IMR-90 (cell line): ENCODE results near the gene RBPJ.

Source experiments
- BHLHE40 ChIP-seq: fragments of 150-350 bp; IDR thresholded peaks from 2 replicates; pipeline ENCODE4 v1.6.1; 2016; ENCODE audit warnings: mild to moderate bottlenecking, low read depth, low read length
- CEBPB ChIP-seq: IDR thresholded peaks from 2 replicates; pipeline ENCODE4 v1.6.1; 2012; ENCODE audit warnings: low read depth, low read length, improper control_type of control experiment
- FOS ChIP-seq: fragments of 150-350 bp; IDR thresholded peaks from 2 replicates; pipeline ENCODE4 v1.6.1; 2016; ENCODE audit warnings: low read depth, low read length
- MAFK ChIP-seq: IDR thresholded peaks from 2 replicates; pipeline ENCODE4 v1.6.1; 2012; ENCODE audit warnings: low read depth, low read length, improper control_type of control experiment
- MXI1 ChIP-seq: IDR thresholded peaks from 2 replicates; pipeline ENCODE4 v1.6.1; 2012; ENCODE audit warnings: low read depth, mild to moderate bottlenecking, low read length, moderate library complexity, borderline replicate concordance
- POLR2A ChIP-seq: IDR thresholded peaks from 2 replicates; pipeline ENCODE4 v1.6.1; 2012; ENCODE audit warnings: mild to moderate bottlenecking, low read depth, low read length
- RAD21 ChIP-seq: IDR thresholded peaks from 2 replicates; pipeline ENCODE4 v1.6.1; 2012; ENCODE audit warnings: low read length, improper control_type of control experiment
- RFX5 ChIP-seq: IDR thresholded peaks from 2 replicates; pipeline ENCODE4 v1.8.0; 2012; ENCODE audit warnings: low read depth, mild to moderate bottlenecking, low read length, moderate library complexity
- SMC3 ChIP-seq: fragments of 150-350 bp; IDR thresholded peaks from 2 replicates; pipeline ENCODE4 v1.6.1; 2016; ENCODE audit warnings: low read depth, mild to moderate bottlenecking, antibody characterized with exemption, low read length, moderate library complexity
- TF ChIP-seq, protein P1 (sequence below): conservative IDR thresholded peaks from 2 replicates; pipeline ENCODE4 v1.5.1; 2012; ENCODE audit warnings: mild to moderate bottlenecking, low read depth, low read length, improper control_type of control experiment
- TF ChIP-seq, protein P2 (sequence below): fragments of 150-350 bp; IDR thresholded peaks from 2 replicates; pipeline ENCODE4 v1.6.1; 2016; ENCODE audit warnings: low read depth, mild to moderate bottlenecking, low read length, moderate library complexity, borderline replicate concordance
- TF ChIP-seq, protein P3 (sequence below): fragments of 150-350 bp; IDR thresholded peaks from 2 replicates; pipeline ENCODE4 v1.6.1; 2017; ENCODE audit warnings: mild to moderate bottlenecking, antibody characterized with exemption, low read length, low read depth

DNA sequence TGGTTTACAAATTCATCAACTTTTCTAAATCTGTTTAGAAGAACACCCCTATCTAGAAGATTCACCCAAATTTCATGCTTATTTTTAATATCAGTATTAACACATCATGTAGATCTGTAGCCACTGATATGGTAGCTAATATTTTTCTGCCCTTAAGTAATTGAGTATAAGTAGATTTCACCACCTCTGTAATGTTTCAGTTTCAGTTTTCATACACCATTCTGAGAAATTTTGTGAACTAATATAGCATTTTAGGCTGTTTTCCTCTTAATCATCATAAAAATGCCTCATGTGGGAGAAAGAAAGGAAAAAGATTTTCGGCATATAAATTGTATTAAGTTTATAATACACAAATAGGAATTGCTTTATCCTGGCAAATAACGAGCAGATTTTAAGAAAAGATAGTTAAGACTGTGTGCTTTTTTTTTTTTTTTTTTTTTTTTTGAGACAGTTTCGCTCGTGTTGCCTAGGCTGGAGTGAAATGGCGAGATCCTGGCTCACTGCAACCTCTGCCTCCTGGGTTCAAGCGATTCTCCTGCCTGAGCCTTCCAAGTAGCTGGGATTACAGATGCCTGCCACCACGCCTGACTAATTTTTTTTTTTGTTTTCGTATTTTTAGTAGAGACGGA, 21.4 kb upstream of the RBPJ start:
- TF ChIP-seq, protein P1, sequence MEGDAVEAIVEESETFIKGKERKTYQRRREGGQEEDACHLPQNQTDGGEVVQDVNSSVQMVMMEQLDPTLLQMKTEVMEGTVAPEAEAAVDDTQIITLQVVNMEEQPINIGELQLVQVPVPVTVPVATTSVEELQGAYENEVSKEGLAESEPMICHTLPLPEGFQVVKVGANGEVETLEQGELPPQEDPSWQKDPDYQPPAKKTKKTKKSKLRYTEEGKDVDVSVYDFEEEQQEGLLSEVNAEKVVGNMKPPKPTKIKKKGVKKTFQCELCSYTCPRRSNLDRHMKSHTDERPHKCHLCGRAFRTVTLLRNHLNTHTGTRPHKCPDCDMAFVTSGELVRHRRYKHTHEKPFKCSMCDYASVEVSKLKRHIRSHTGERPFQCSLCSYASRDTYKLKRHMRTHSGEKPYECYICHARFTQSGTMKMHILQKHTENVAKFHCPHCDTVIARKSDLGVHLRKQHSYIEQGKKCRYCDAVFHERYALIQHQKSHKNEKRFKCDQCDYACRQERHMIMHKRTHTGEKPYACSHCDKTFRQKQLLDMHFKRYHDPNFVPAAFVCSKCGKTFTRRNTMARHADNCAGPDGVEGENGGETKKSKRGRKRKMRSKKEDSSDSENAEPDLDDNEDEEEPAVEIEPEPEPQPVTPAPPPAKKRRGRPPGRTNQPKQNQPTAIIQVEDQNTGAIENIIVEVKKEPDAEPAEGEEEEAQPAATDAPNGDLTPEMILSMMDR, result no peak
- TF ChIP-seq BHLHE40 (no peak), RAD21 (no peak), POLR2A (no peak), MAFK (no peak), SMC3 (no peak), MXI1 (no peak), FOS (no peak), RFX5 (no peak), CEBPB (no peak)
- TF ChIP-seq, protein P2, sequence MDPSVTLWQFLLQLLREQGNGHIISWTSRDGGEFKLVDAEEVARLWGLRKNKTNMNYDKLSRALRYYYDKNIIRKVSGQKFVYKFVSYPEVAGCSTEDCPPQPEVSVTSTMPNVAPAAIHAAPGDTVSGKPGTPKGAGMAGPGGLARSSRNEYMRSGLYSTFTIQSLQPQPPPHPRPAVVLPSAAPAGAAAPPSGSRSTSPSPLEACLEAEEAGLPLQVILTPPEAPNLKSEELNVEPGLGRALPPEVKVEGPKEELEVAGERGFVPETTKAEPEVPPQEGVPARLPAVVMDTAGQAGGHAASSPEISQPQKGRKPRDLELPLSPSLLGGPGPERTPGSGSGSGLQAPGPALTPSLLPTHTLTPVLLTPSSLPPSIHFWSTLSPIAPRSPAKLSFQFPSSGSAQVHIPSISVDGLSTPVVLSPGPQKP, result no peak
- TF ChIP-seq, protein P3, sequence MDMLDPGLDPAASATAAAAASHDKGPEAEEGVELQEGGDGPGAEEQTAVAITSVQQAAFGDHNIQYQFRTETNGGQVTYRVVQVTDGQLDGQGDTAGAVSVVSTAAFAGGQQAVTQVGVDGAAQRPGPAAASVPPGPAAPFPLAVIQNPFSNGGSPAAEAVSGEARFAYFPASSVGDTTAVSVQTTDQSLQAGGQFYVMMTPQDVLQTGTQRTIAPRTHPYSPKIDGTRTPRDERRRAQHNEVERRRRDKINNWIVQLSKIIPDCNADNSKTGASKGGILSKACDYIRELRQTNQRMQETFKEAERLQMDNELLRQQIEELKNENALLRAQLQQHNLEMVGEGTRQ, result no peak
